Endothelial cell of umbilical vein (primary cell): ENCODE data around the gene TBK1. TPM values are rescaled to one million over a fixed set of nuclear protein-coding genes. Genes with fewer than 3 reads are reported as not detected.

Experiments used
- BruUV-seq: library from RNA; stranded (reverse); fragments of 400-500 nt; replicated peaks from 2 replicates; lab custom pipeline; 2021; lab: Mats Ljungman, UMichigan
- CTCF ChIA-PET: fragments of 300-600, 350-600 bp; sonication (Branson Sonifier 250); formaldehyde crosslinking; loops from one replicate; lab custom pipeline; 2021; ENCODE audit warnings: antibody characterized with exemption, inconsistent platforms; lab: Charles Lee
- POLR2A ChIA-PET: fragments of 300-600, 350-600 bp; sonication (Branson Sonifier 250); formaldehyde crosslinking; loops from one replicate; lab custom pipeline; 2021; ENCODE audit warnings: antibody characterized with exemption, inconsistent platforms; lab: Charles Lee
- DNase-seq: peaks from one replicate; pipeline ENCODE4 v3.0.0-alpha.2; 2011; ENCODE audit warnings: low read depth, low spot score
- FAIRE-seq: peaks from 2 replicates; lab custom pipeline; 2011; peaks lifted over from hg19 to GRCh38; lab: Jason Lieb, UNC
- H2AFZ ChIP-seq: 2 replicates; pipeline ENCODE4 v1.6.0; 2012; ENCODE audit warnings: low read depth, low read length, control low read depth, inconsistent platforms
- H3K27ac ChIP-seq: 2 replicates; pipeline ENCODE4 v1.5.1; 2011; ENCODE audit warnings: low read depth, mild to moderate bottlenecking, control low read depth, low read length, moderate library complexity; ENCODE audit not compliant: insufficient read depth
- H3K27me3 ChIP-seq, 2 experiments: 2 replicates each; pipeline versions ENCODE4 v1.6.0 to v1.6.1; 2011; ENCODE audit warnings: low read length in 2 of 2, mixed read lengths in 1 of 2; ENCODE audit not compliant: control insufficient read depth in 2 of 2, insufficient read depth in 2 of 2
- H3K36me3 ChIP-seq, 2 experiments: 2 replicates in 1 of 2; 3 replicates in 1 of 2; pipeline ENCODE4 v1.5.1; 2011; ENCODE audit warnings: low read length in 2 of 2, mild to moderate bottlenecking in 1 of 2, moderate library complexity in 1 of 2; ENCODE audit not compliant: control insufficient read depth in 2 of 2, insufficient read depth in 2 of 2; ENCODE audit errors: extremely low read depth in 1 of 2
- H3K4me1 ChIP-seq: 3 replicates; pipeline ENCODE4 v1.5.1; 2011; ENCODE audit warnings: mild to moderate bottlenecking, low read length; ENCODE audit not compliant: control insufficient read depth, insufficient read depth; ENCODE audit errors: extremely low read depth
- H3K4me2 ChIP-seq: 2 replicates; pipeline ENCODE4 v1.6.1; 2011; ENCODE audit warnings: low read length, control low read depth, mixed read lengths; ENCODE audit not compliant: insufficient read depth
- H3K4me3 ChIP-seq, 3 experiments: fragments of 200-600 bp in 1 of 3; sonication (generic), shearing (Covaris generic) in 1 of 3; replicated peaks in 1 of 3; 2 replicates each; pipeline ENCODE4 v1.5.1; 2011 to 2016; ENCODE audit warnings: control low read depth in 3 of 3, low read length in 3 of 3, mild to moderate bottlenecking in 2 of 3, inconsistent platforms in 1 of 3, low read depth in 1 of 3, moderate library complexity in 1 of 3; ENCODE audit not compliant: insufficient read depth in 1 of 3
- H3K79me2 ChIP-seq: 2 replicates; pipeline ENCODE4 v1.6.0; 2012; ENCODE audit warnings: low read length, inconsistent platforms; ENCODE audit not compliant: control insufficient read depth, insufficient read depth
- H3K9ac ChIP-seq: replicated peaks from 2 replicates; pipeline ENCODE3; 2011; ENCODE audit warnings: low read length, control low read depth; ENCODE audit not compliant: insufficient read depth; ENCODE audit errors: extremely low read depth
- H3K9me1 ChIP-seq: replicated peaks from 3 replicates; pipeline ENCODE4 v1.6.0; 2011; ENCODE audit warnings: mild to moderate bottlenecking, low read length; ENCODE audit not compliant: control insufficient read depth, insufficient read depth; ENCODE audit errors: extremely low read depth
- H3K9me3 ChIP-seq: replicated peaks from 2 replicates; pipeline ENCODE4 v1.5.1; 2012; ENCODE audit warnings: low read length, inconsistent platforms; ENCODE audit not compliant: control insufficient read depth, insufficient read depth
- H4K20me1 ChIP-seq: replicated peaks from 2 replicates; pipeline ENCODE3; 2011; ENCODE audit warnings: mild to moderate bottlenecking, low read length; ENCODE audit not compliant: control insufficient read depth, insufficient read depth; ENCODE audit errors: extremely low read depth
- EZH2 ChIP-seq: IDR thresholded peaks from 2 replicates; pipeline ENCODE4 v1.6.1; 2012; ENCODE audit warnings: borderline replicate concordance, low read depth, mild to moderate bottlenecking, moderate library complexity, low read length, inconsistent platforms; ENCODE audit not compliant: severe bottlenecking
- FOS ChIP-seq: IDR thresholded peaks from 2 replicates; pipeline ENCODE4 v1.6.1; 2011; ENCODE audit warnings: mild to moderate bottlenecking, low read length, moderate library complexity, borderline replicate concordance; ENCODE audit not compliant: insufficient read depth
- GATA2 ChIP-seq: IDR thresholded peaks from 2 replicates; pipeline ENCODE4 v1.7.0; 2011; ENCODE audit warnings: low read depth, mild to moderate bottlenecking, moderate library complexity, mixed read lengths, low read length; ENCODE audit not compliant: insufficient read length, insufficient read depth
- JUN ChIP-seq: IDR thresholded peaks from 2 replicates; pipeline ENCODE4 v1.6.1; 2011; ENCODE audit warnings: borderline replicate concordance, low read depth; ENCODE audit not compliant: insufficient read length, insufficient read depth
- MYC ChIP-seq: IDR thresholded peaks from one replicate; pipeline ENCODE4 v1.6.1; 2011; ENCODE audit warnings: mild to moderate bottlenecking, low read depth, low read length
- POLR2A ChIP-seq: IDR thresholded peaks from 2 replicates; pipeline ENCODE4 v1.6.1; 2012; ENCODE audit warnings: low read depth, mild to moderate bottlenecking, control low read depth, low read length
- POLR2AphosphoS5 ChIP-seq: IDR thresholded peaks from 2 replicates; pipeline ENCODE4 v1.6.1; 2012; ENCODE audit warnings: low read depth, mild to moderate bottlenecking, control low read depth, low read length, moderate library complexity; ENCODE audit not compliant: insufficient read depth
- dilution Hi-C: fragments of 300-500 bp; cut with MboI; formaldehyde crosslinking; loops from one replicate; pipeline ENCODE4 v1.15.0; 2019; ENCODE audit warnings: low sequenced_read_pairs; ENCODE audit not compliant: extremely low pct_ligation_motif_present
- intact Hi-C: fragments of 100-400 bp; cut with micrococcal nuclease; formaldehyde crosslinking; loops from one replicate; pipeline ENCODE4 v1.10.0; 2022
- polyA plus RNA-seq, 4 experiments: library from polyadenylated mRNA; depleted of rRNA in 3 of 4; stranded (reverse) in 3 of 4; unstranded in 1 of 4; fragments of >200 nt; gene quantifications; 2 replicates each; pipeline versions ENCODE4 v1.2.1 to v1.2.3, GENCODE V29; 2011 to 2012; ENCODE audit warnings: missing spikeins in 1 of 4
- total RNA-seq: library from RNA; stranded (reverse); gene quantifications from 2 replicates; pipeline ENCODE4 v1.2.3, GENCODE V29; 2021
- TF ChIP-seq, protein P1 (sequence below): IDR thresholded peaks from 2 replicates; pipeline ENCODE4 v1.6.1; 2011; ENCODE audit not compliant: insufficient read depth, insufficient read length
- TF ChIP-seq, protein P2 (sequence below), 2 donors: IDR thresholded peaks; 1 replicate in 1 of 2; 2 replicates in 1 of 2; pipeline ENCODE4 v1.5.1; 2011; ENCODE audit warnings: low read length in 2 of 2, mild to moderate bottlenecking in 2 of 2, moderate library complexity in 2 of 2, control low read depth in 1 of 2, inconsistent platforms in 1 of 2, low read depth in 1 of 2; ENCODE audit not compliant: insufficient read depth in 1 of 2; ENCODE audit errors: extremely low read depth in 1 of 2

TBK1 gene
- total and polyA plus RNA-seq, 2 donors (not counting 3 experiments of a cell fraction or from before 2014, with no cell fraction given): 8.0 to 28.9 TPM

DNA sequence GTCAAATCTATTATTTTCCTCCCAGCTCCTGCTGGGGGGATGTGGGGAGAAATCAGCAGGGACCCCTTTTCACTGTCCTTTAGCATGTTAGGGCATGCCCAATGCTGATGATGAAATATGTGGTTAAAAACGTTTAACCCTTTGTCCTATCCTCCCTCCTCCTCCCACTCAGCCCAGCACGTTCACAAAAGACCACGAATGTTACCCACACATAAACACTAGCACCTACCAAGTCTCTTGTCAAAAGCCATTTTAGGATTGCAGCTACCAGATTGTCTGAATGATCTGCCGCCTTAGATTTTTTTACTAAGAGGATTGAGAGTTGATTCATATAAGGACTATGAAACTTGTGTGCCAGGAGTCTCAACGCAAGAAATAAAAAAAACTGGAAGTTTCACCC, 70.4 kb downstream of the TBK1 start:
- dilution Hi-C loops (no loop called here), intact Hi-C loops (no loop called here)
- ChIA-PET POLR2A (no interaction called here), CTCF (no interaction called here)
- DNase-seq: no peak
- Histone ChIP-seq H3K79me2 (no peaks in the 10 kb centered on the region), H3K9ac (no peak overlapping the region), H3K27me3 (peaks cover 7 to 8% of the 10 kb centered on the region in 2 experiments), H4K20me1 (no peaks in the 10 kb centered on the region), H3K4me1 (no peaks in the 10 kb centered on the region), H3K27ac (no peak overlapping the region), H3K36me3 (no peaks in the 10 kb centered on the region), H3K9me3 (no peaks in the 10 kb centered on the region), H3K9me1 (no peaks in the 10 kb centered on the region), H2AFZ (peak overlapping the region; percentile 7), H3K4me3 (no peak overlapping the region), H3K4me2 (no peak overlapping the region)
- no peak for FAIRE-seq
- TF ChIP-seq FOS (no peak), JUN (no peak), EZH2 (no peak), POLR2AphosphoS5 (no peak), GATA2 (no peak), MYC (no peak), POLR2A (no peak)
- TF ChIP-seq, protein P1, sequence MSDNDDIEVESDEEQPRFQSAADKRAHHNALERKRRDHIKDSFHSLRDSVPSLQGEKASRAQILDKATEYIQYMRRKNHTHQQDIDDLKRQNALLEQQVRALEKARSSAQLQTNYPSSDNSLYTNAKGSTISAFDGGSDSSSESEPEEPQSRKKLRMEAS: no peak
- TF ChIP-seq, protein P2, sequence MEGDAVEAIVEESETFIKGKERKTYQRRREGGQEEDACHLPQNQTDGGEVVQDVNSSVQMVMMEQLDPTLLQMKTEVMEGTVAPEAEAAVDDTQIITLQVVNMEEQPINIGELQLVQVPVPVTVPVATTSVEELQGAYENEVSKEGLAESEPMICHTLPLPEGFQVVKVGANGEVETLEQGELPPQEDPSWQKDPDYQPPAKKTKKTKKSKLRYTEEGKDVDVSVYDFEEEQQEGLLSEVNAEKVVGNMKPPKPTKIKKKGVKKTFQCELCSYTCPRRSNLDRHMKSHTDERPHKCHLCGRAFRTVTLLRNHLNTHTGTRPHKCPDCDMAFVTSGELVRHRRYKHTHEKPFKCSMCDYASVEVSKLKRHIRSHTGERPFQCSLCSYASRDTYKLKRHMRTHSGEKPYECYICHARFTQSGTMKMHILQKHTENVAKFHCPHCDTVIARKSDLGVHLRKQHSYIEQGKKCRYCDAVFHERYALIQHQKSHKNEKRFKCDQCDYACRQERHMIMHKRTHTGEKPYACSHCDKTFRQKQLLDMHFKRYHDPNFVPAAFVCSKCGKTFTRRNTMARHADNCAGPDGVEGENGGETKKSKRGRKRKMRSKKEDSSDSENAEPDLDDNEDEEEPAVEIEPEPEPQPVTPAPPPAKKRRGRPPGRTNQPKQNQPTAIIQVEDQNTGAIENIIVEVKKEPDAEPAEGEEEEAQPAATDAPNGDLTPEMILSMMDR (IDR thresholded peaks at IDR 0.05; ENCODE audit: extremely low read depth in 1 of 2, insufficient read depth in 1 of 2, low read depth in 1 of 2, low read length in 2 of 2): no peak
- no TSS peak for BruUV-seq
